ENCODE results near the gene SLC6A3.
"Not testable (repeated sequence)": the region's sequence is repeated elsewhere in the genome, so short reads cannot be mapped to it uniquely, and the experiment has no call there.

Gene SLC6A3

GRCh38 chr5:1429066-1429465 is 16.2 kb downstream of the SLC6A3 start:
- H3K4me3 ChIP-seq (ENCODE audit: low read depth, low read length), result no peak overlapping the region
- no peak for TF ChIP-seq CTCF (IDR thresholded peaks at IDR 0.05; ENCODE audit: control insufficient read depth, extremely low read depth, insufficient read depth)
- DNase-seq (ENCODE audit: low read depth), result no peak

- TF ChIP-seq CTCF (IDR thresholded peaks at IDR 0.05; ENCODE audit: control insufficient read depth, extremely low read depth, insufficient read depth), result no peak
- DNase-seq (ENCODE audit: low read depth), result no peak
- H3K4me3 ChIP-seq (ENCODE audit: low read depth, low read length), result no peak overlapping the region
These were observed 17.1 kb downstream of the SLC6A3 start for GRCh38 chr5:1428107-1428506.

- no peak overlapping the region for H3K4me3 ChIP-seq (ENCODE audit: low read depth, low read length)
- TF ChIP-seq CTCF (IDR thresholded peaks at IDR 0.05; ENCODE audit: control insufficient read depth, extremely low read depth, insufficient read depth), result no peak
- no peak for DNase-seq (ENCODE audit: low read depth)
These were observed 20.5 kb downstream of the SLC6A3 start for GRCh38 chr5:1424716-1425115.

- DNase-seq (ENCODE audit: low read depth), result no peak
- no peak overlapping the region for H3K4me3 ChIP-seq (ENCODE audit: low read depth, low read length)
- TF ChIP-seq CTCF (IDR thresholded peaks at IDR 0.05; ENCODE audit: control insufficient read depth, extremely low read depth, insufficient read depth), result no peak
These were observed 21.2 kb downstream of the SLC6A3 start for GRCh38 chr5:1423901-1424603.

GRCh38 chr5:1422522-1422921 is 22.7 kb downstream of the SLC6A3 start:
- not testable (repeated sequence) for H3K4me3 ChIP-seq (ENCODE audit: low read depth, low read length); DNase-seq (ENCODE audit: low read depth)

- no peak overlapping the region for H3K4me3 ChIP-seq (ENCODE audit: low read depth, low read length)
- no peak for DNase-seq (ENCODE audit: low read depth)
- TF ChIP-seq CTCF (IDR thresholded peaks at IDR 0.05; ENCODE audit: control insufficient read depth, extremely low read depth, insufficient read depth), result no peak
These were observed 23.5 kb downstream of the SLC6A3 start for GRCh38 chr5:1421521-1422341.
